Measurements from ENCODE around the gene AKAP12.

Gene AKAP12

DNA sequence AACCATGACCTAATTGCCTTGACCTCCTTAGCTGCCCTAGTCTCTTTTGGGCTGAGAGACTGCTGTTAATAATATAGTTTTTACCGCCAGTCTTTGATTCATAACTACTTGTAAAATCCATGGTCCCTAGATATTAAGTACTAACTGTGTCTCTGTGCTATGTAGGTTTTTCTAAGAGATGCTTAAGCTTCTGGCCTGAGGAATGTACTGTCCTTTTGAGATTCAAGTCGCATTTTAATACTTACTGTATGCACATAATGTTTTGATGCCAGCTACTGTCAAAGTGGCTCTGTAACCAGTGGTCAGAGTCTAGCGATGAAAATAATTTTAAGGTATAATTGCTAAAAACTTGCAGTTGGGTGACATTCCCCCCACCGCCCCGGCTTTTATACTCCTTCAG, 2.1 kb downstream of the AKAP12 start:
- DNase-seq (ENCODE audit: low spot score), result no peak
- in situ Hi-C loops (cut with MboI; ENCODE audit: low pct_unique_long_range_greater_than_20kb, low sequenced_read_pairs, unreplicated experiment), result no loop called here
- TF ChIP-seq, protein P1, sequence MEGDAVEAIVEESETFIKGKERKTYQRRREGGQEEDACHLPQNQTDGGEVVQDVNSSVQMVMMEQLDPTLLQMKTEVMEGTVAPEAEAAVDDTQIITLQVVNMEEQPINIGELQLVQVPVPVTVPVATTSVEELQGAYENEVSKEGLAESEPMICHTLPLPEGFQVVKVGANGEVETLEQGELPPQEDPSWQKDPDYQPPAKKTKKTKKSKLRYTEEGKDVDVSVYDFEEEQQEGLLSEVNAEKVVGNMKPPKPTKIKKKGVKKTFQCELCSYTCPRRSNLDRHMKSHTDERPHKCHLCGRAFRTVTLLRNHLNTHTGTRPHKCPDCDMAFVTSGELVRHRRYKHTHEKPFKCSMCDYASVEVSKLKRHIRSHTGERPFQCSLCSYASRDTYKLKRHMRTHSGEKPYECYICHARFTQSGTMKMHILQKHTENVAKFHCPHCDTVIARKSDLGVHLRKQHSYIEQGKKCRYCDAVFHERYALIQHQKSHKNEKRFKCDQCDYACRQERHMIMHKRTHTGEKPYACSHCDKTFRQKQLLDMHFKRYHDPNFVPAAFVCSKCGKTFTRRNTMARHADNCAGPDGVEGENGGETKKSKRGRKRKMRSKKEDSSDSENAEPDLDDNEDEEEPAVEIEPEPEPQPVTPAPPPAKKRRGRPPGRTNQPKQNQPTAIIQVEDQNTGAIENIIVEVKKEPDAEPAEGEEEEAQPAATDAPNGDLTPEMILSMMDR (IDR thresholded peaks at IDR 0.05; ENCODE audit: extremely low read depth, insufficient read depth, missing control alignments), result no peak

- TF ChIP-seq, protein P1 (IDR thresholded peaks at IDR 0.05; ENCODE audit: extremely low read depth, insufficient read depth, missing control alignments), result no peak
- no peak for DNase-seq (ENCODE audit: low spot score)
- in situ Hi-C loops (cut with MboI; ENCODE audit: low pct_unique_long_range_greater_than_20kb, low sequenced_read_pairs, unreplicated experiment), result no loop called here
Measured at GRCh38 chr6:151242420-151242861, 2.7 kb downstream of the AKAP12 start.

DNA sequence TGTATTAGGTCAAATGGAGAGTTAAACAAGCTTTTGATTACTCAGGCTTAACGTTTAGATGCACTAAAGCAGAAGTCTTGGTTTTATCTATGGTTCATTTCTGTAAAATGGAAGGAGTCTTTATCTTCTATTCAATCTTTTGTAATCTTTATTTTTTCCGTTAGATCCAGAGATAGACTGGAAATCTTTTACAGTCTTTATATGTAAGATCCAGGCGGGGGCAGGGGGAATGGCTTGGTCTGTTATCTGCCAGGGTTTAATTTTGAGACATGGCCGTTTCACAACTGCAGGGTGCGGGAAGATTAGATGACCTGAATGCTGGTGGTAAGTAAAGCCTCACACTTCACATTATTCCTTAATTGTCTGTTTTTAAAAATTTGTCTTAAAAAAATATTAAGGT, 3.7 kb downstream of the AKAP12 start:
- TF ChIP-seq, protein P1 (IDR thresholded peaks at IDR 0.05; ENCODE audit: extremely low read depth, insufficient read depth, missing control alignments), result no peak
- in situ Hi-C loops (cut with MboI; ENCODE audit: low pct_unique_long_range_greater_than_20kb, low sequenced_read_pairs, unreplicated experiment), result no loop called here

GRCh38 chr6:151247490-151247889, 7.7 kb downstream of the AKAP12 start:
- DNase-seq (ENCODE audit: low spot score), result no peak
- in situ Hi-C loops (cut with MboI; ENCODE audit: low pct_unique_long_range_greater_than_20kb, low sequenced_read_pairs, unreplicated experiment), result no loop called here
- TF ChIP-seq, protein P1 (IDR thresholded peaks at IDR 0.05; ENCODE audit: extremely low read depth, insufficient read depth, missing control alignments), result no peak

More for the DNA sequence above, 3.7 kb downstream of the AKAP12 start:
- DNase-seq (ENCODE audit: low spot score), result no peak

GRCh38 chr6:151248295-151248694, 8.5 kb downstream of the AKAP12 start:
- no peak for DNase-seq (ENCODE audit: low spot score)
- in situ Hi-C loops (cut with MboI; ENCODE audit: low pct_unique_long_range_greater_than_20kb, low sequenced_read_pairs, unreplicated experiment), result no loop called here
- TF ChIP-seq, protein P1 (IDR thresholded peaks at IDR 0.05; ENCODE audit: extremely low read depth, insufficient read depth, missing control alignments), result no peak

DNA sequence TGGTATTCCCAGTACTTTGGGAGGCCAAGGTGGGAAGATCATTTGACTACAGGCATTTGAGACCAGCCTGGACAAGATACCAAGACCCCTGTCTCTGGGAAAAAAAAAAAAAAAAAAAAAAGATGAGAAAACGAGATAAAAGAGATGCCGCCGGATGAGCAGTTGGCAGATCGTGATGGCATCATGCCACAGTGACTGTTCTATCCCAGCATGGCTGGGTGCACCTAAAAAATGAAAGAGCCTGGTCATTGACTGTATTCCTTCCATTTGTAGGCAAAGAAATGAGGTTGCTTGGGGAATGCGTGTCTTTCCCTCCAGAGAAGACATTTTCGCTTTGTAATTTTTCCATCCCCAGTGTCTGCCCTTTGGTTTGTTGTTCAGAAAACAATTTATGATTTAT, 12.9 kb downstream of the AKAP12 start:
- in situ Hi-C loops (cut with MboI; ENCODE audit: low pct_unique_long_range_greater_than_20kb, low sequenced_read_pairs, unreplicated experiment), result no loop called here
- TF ChIP-seq, protein P1 (IDR thresholded peaks at IDR 0.05; ENCODE audit: extremely low read depth, insufficient read depth, missing control alignments), result no peak
- DNase-seq (ENCODE audit: low spot score), result no peak

All from GM13977 (cell line).